ENCODE measurements around the gene DNAJC10.

DNA sequence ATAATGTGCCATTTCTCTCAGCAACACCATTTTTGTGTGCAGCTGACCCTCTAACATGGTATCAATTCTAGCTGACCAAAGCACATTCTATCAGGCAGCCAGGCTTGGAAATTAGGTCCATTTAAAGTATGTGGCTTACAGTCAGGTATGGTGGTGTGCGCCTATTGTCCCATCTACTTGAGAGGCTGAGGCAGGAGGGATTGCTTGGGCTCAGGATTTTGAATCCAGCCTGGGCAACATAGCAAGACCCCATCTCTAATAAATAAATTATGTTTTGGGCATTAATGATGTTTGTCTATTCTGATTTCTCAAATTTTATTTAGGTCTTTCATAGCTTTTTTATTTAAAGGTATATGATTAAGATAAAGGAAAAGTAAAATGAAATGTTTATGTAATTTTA, 63.3 kb downstream of the DNAJC10 start:
- TF ChIP-seq, protein P1, sequence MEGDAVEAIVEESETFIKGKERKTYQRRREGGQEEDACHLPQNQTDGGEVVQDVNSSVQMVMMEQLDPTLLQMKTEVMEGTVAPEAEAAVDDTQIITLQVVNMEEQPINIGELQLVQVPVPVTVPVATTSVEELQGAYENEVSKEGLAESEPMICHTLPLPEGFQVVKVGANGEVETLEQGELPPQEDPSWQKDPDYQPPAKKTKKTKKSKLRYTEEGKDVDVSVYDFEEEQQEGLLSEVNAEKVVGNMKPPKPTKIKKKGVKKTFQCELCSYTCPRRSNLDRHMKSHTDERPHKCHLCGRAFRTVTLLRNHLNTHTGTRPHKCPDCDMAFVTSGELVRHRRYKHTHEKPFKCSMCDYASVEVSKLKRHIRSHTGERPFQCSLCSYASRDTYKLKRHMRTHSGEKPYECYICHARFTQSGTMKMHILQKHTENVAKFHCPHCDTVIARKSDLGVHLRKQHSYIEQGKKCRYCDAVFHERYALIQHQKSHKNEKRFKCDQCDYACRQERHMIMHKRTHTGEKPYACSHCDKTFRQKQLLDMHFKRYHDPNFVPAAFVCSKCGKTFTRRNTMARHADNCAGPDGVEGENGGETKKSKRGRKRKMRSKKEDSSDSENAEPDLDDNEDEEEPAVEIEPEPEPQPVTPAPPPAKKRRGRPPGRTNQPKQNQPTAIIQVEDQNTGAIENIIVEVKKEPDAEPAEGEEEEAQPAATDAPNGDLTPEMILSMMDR (IDR thresholded peaks at IDR 0.05), result no peak
- TF ChIP-seq EP300 (IDR thresholded peaks at IDR 0.05) (no peak), POLR2A (IDR thresholded peaks at IDR 0.05) (no peak)

Measured in ovary (tissue), 3 donors.